Thoracic aorta (tissue), 2 donors: ENCODE results near the gene XAB2. TPM values are rescaled to one million over a fixed set of nuclear protein-coding genes. Genes with fewer than 3 reads are reported as not detected.
"Not testable (repeated sequence)": the region's sequence is repeated elsewhere in the genome, so short reads cannot be mapped to it uniquely, and the experiment has no call there.

ENCODE experiments used
- ATAC-seq: fragments of 150-250 bp; one replicate; pipeline ENCODE4 v1.8.0; 2017; ENCODE audit warnings: low read depth; ENCODE audit not compliant: insufficient number of reproducible peaks, low FRiP score
- DNase-seq: peaks from one replicate; pipeline ENCODE4 v3.0.0-alpha.2; 2020; ENCODE audit warnings: low spot score
- H3K27ac ChIP-seq, 2 donors: fragments of 200-600 bp; sonication (generic); 1 replicate in 1 of 2; 2 replicates in 1 of 2; pipeline ENCODE4 v1.5.1; 2016; ENCODE audit warnings: mild to moderate bottlenecking in 2 of 2, moderate library complexity in 2 of 2
- H3K27me3 ChIP-seq: fragments of 200-600 bp; sonication (generic); replicated peaks from 2 replicates; pipeline ENCODE4 v1.6.0; 2016; ENCODE audit warnings: mild to moderate bottlenecking; ENCODE audit not compliant: insufficient read depth
- H3K36me3 ChIP-seq: fragments of 200-600 bp; sonication (generic); one replicate; pipeline ENCODE4 v1.5.1; 2016
- H3K4me1 ChIP-seq, 2 donors: fragments of 200-600 bp; sonication (generic); 1 replicate in 1 of 2; 2 replicates in 1 of 2; pipeline versions ENCODE4 v1.5.1 to v1.6.0; 2016; ENCODE audit warnings: low read depth in 2 of 2, mild to moderate bottlenecking in 1 of 2; ENCODE audit not compliant: control insufficient read depth in 1 of 2
- H3K4me3 ChIP-seq: fragments of 200-600 bp; sonication (generic); 2 replicates; pipeline ENCODE4 v1.5.1; 2016; ENCODE audit warnings: mild to moderate bottlenecking
- H3K9me3 ChIP-seq: fragments of 200-600 bp; sonication (generic); 2 replicates; pipeline ENCODE4 v1.5.1; 2016
- CTCF ChIP-seq: fragments of 200-600 bp; sonication (generic); IDR thresholded peaks from one replicate; pipeline ENCODE4 v1.5.1; 2019; ENCODE audit warnings: antibody characterized with exemption
- total RNA-seq, 2 donors: library from RNA; depleted of rRNA; stranded (reverse); fragments of >200 nt; gene quantifications; one replicate each; pipeline versions ENCODE4 v1.1.0 to v1.2.3, GENCODE V29; 2016

The XAB2 gene
- total RNA-seq, 2 donors from 2014 or later, result 34.1 to 40.6 TPM

- Histone ChIP-seq H3K9me3 (no peaks in the 10 kb centered on the region), H3K36me3 (no peaks in the 10 kb centered on the region), H3K27me3 (no peaks in the 10 kb centered on the region), H3K4me1 (no peaks in the 10 kb centered on the region), H3K27ac (no peak overlapping the region), H3K4me3 (no peak overlapping the region)
- no peak for DNase-seq
- no peak for ATAC-seq
- TF ChIP-seq CTCF, result no peak
Measured at GRCh38 chr19:7645163-7645562, 15.8 kb upstream of the XAB2 start.

GRCh38 chr19:7644550-7644877 lies 15.2 kb upstream of the XAB2 start:
- H3K27ac ChIP-seq, result no peak overlapping the region
- no peaks in the 10 kb centered on the region for H3K36me3 ChIP-seq
- H3K9me3 ChIP-seq, result no peaks in the 10 kb centered on the region
- TF ChIP-seq CTCF, result no peak
- DNase-seq (no peak), ATAC-seq (no peak)
- no peaks in the 10 kb centered on the region for H3K4me1 ChIP-seq
- no peaks in the 10 kb centered on the region for H3K27me3 ChIP-seq
- no peak overlapping the region for H3K4me3 ChIP-seq

GRCh38 chr19:7643629-7644549 lies 14.5 kb upstream of the XAB2 start:
- H3K36me3 ChIP-seq, H3K9me3 ChIP-seq, ATAC-seq, H3K27me3 ChIP-seq, DNase-seq, H3K4me3 ChIP-seq, H3K4me1 ChIP-seq, H3K27ac ChIP-seq: not testable (repeated sequence)

- ATAC-seq, result no peak
- no peaks in the 10 kb centered on the region for H3K27me3 ChIP-seq
Measured at GRCh38 chr19:7643031-7643415, 13.7 kb upstream of the XAB2 start.

GRCh38 chr19:7642295-7643030 lies 13.1 kb upstream of the XAB2 start:
- H3K4me3 ChIP-seq, result no peak overlapping the region

More at GRCh38 chr19:7643031-7643415, 13.7 kb upstream of the XAB2 start:
- Histone ChIP-seq H3K36me3 (no peaks in the 10 kb centered on the region), H3K4me3 (no peak overlapping the region), H3K4me1 (no peaks in the 10 kb centered on the region), H3K9me3 (no peaks in the 10 kb centered on the region), H3K27ac (no peak overlapping the region)
- TF ChIP-seq CTCF, result no peak
- no peak for DNase-seq

More at GRCh38 chr19:7642295-7643030, 13.1 kb upstream of the XAB2 start:
- no peak overlapping the region for H3K27ac ChIP-seq
- H3K9me3 ChIP-seq, result no peaks in the 10 kb centered on the region
- ATAC-seq (no peak), DNase-seq (no peak)
- no peaks in the 10 kb centered on the region for H3K4me1 ChIP-seq
- H3K36me3 ChIP-seq, result no peaks in the 10 kb centered on the region
- TF ChIP-seq CTCF, result no peak
- no peaks in the 10 kb centered on the region for H3K27me3 ChIP-seq
